Stimulated activated effector memory CD8-positive, alpha-beta T cell treated with anti-CD3 and anti-CD28 coated beads, Interleukin-12 subunit alpha, Interleukin-12 subunit beta, amount 100 ng/mL, for 72 hours (primary cell): ENCODE measurements around the gene RABEPK.
"Not testable (repeated sequence)": the region's sequence is repeated elsewhere in the genome, so short reads cannot be mapped to it uniquely, and the experiment has no call there.

ENCODE experiments used
- ATAC-seq: fragments of 150-1000 bp; cut with Tn5 transposase; 2 replicates; pipeline ENCODE4 v1.10.0; 2021
- DNase-seq, 2 donors: peaks; one replicate each; pipeline ENCODE4 v3.0.0; 2021 to 2022; ENCODE audit warnings: low spot score in 2 of 2
- H3K27ac Mint-ChIP-seq: one replicate; pipeline ENCODE4 v1.8.0; 2022; ENCODE audit warnings: mild to moderate bottlenecking, mixed read lengths
- H3K36me3 Mint-ChIP-seq: one replicate; pipeline ENCODE4 v1.8.0; 2022; ENCODE audit warnings: mild to moderate bottlenecking, mixed read lengths
- H3K4me1 Mint-ChIP-seq: one replicate; pipeline ENCODE4 v1.8.0; 2022; ENCODE audit warnings: mixed read lengths
- H3K4me3 Mint-ChIP-seq: one replicate; pipeline ENCODE4 v1.8.0; 2022; ENCODE audit warnings: mild to moderate bottlenecking, mixed read lengths
- H3K9me3 Mint-ChIP-seq: one replicate; pipeline ENCODE4 v1.8.0; 2022; ENCODE audit warnings: mixed read lengths

Gene RABEPK

DNA sequence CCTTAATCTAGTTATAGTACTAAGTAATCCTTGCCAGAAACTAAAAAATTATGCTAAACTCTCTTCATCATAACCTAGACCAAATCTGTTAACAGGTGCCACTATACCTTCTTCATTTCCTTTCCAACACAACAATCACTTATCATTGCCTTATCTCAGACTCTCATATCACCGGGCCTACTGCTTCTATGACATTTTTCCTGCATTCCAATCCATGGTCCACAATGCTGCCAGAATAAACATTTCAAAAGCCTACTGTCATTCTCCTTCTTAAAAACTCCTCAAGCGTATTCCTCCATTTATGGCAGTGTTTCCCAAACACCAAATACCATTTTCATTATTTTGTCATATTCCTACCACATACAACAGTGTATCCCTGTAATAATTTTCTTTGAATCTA lies 17.3 kb upstream of the RABEPK start:
- no peak overlapping the region for H3K4me3 Mint-ChIP-seq
- no peak for ATAC-seq
- no peak for DNase-seq
- peak overlapping the region; percentile 20 for H3K27ac Mint-ChIP-seq
- no peaks in the 10 kb centered on the region for H3K9me3 Mint-ChIP-seq
- peaks cover 38% of the 10 kb centered on the region for H3K36me3 Mint-ChIP-seq
- H3K4me1 Mint-ChIP-seq: peaks cover 61% of the 10 kb centered on the region

DNA sequence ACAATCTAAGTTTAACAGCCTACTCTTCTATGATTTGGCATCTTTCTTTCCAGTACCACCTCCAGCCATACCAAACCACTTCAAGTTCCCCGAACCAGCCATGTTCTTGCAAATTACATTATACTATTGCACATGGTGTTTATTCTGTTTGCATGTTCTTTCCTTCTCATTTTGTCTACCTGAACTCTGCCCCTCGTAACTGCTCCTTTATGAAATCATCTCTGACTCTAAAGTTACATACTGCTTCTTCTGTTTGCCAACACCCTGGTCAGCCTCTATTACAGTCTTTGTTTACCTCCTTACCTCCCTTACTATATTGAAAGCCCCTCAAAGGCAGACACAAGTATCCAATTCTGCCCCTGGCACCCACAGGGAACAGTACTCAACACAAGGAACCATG lies 16.8 kb upstream of the RABEPK start:
- Mint-ChIP-seq H3K4me1 (peaks cover 59% of the 10 kb centered on the region), H3K9me3 (no peaks in the 10 kb centered on the region), H3K36me3 (peaks cover 40% of the 10 kb centered on the region), H3K4me3 (no peak overlapping the region), H3K27ac (peak overlapping the region; percentile 20)
- DNase-seq (no peak), ATAC-seq (no peak)

DNA sequence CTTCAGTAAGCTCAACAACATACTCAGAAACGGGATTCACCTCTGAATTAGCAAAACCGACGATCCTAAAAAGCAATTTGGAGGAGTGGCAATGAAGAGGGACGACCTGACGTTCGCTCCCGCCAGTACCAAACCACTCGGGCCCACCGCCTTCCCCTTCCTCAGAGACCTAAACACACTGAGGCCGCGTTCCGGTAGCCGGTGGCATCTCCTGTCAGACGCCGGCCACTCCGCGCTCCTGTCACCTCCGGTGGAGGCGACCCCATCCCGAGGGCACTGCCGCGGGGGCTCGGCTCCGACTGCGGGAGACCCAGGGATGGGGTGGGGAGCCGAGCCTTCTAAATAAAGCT lies 11.4 kb upstream of the RABEPK start:
- Mint-ChIP-seq H3K4me3 (peak overlapping the region; percentile 91), H3K9me3 (no peaks in the 10 kb centered on the region), H3K36me3 (peaks cover 37% of the 10 kb centered on the region), H3K4me1 (peaks cover 28% of the 10 kb centered on the region), H3K27ac (peak overlapping the region; percentile 93)
- ATAC-seq (peak; percentile 38), DNase-seq (peak; percentile 34 to 69)

DNA sequence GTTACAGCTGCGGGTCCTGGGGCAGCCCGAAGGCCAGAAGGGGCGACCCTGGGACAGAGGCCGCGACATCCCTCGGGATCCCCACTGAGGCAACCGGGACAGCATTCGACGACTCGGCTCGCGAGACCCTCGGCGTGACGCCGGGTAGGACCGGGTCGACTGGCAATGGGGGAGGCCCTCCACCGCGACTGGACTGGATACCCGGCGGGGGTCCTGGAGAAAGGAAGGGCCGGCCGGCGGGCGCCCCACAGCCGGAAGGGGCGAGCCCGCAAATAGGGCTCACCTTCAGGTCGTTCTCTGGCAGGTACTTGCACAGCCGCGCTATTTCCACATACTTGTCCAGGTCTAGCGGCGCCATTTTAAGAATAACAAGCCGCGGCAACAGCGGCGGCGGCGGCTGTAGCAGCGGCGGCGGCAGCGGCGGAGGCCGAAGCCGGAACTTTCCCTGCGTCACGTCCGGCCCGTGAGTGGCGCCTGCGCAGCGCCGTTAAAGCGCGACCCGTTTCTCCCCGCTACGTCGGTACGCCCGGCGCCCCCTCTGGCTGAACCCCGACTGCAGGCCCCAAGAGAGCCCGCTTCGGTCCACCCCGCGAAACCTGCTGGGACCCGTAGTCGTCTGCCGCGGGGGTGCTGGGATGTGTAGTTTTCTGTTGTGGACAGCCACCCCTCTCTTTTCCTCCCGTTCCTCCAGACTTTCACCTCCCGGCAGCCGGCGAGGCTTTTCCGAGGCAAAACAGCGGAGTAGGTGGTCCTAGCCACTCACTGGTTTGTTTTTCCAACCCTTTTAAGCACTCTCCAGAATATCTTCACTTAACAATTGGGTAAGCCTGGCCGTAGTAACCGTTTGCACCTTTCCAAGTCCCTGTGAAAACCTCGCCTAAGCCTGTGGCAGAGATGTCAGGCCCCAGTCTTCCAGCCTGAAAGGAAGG lies 10.7 kb upstream of the RABEPK start, which contains the start of gene PPP6C:
TSS of gene PPP6C (minus strand) at position 443 of the 929 bp plus-strand sequence. CDS start at position 358, 85 bp downstream.
- ATAC-seq (peak; percentile 98), DNase-seq (peak; percentile 90 to 98)
- no peaks in the 10 kb centered on the region for H3K9me3 Mint-ChIP-seq
- peak within 1 kb of the TSS; percentile 93 for H3K27ac Mint-ChIP-seq
- H3K4me3 Mint-ChIP-seq: peak within 1 kb of the TSS; percentile 91
- H3K4me1 Mint-ChIP-seq: peaks cover 25% of the 10 kb centered on the region
- H3K36me3 Mint-ChIP-seq: peaks cover 31% of the 10 kb centered on the region

DNA sequence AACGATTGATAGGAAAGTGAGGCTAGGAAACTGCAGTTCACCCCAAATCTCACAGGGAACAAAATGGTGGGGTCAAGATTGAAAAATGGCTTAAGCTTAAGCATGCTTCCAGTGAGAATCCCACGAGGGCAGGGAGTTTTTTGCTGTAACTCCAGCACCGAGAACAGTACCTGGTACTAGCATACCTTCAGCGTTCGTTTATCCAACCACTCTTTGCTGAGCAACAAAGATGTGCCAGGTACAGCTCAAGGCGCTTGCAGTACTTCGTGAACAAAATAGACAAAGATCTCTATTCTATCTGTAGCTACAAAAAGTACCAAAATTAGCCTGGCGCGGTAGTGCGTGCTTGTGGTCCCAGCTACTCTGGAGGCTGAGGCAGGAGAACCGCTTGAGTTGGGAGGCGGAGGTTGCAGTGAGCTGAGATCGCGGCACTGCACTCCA lies 10.0 kb upstream of the RABEPK start:
- Mint-ChIP-seq H3K4me3 (peak overlapping the region; percentile 91), H3K27ac (peak overlapping the region; percentile 93), H3K36me3 (peaks cover 24% of the 10 kb centered on the region), H3K4me1 (peaks cover 33% of the 10 kb centered on the region), H3K9me3 (no peaks in the 10 kb centered on the region)
- no peak for DNase-seq
- ATAC-seq: no peak

DNA sequence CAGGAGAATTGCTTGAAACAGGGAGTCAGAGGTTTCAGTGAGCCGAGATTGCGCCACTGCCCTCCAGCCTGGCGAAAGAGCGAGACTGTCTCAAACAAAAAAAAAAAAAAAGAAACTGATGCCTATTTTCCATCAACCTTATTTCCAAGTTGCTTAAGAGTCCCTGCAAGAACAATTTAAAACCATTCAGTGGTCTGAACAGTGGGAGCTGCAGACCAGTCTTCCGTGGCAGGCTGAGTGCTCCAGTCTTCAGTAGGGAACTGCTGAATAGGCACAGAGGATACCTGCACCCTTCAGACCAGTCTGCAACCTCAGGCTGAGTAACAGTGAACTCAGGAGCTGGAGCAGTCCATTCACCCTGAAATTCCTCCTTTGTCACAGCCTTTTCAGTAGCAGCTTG lies 5.9 kb upstream of the RABEPK start:
- not testable (repeated sequence) for DNase-seq, H3K36me3 Mint-ChIP-seq, ATAC-seq, H3K9me3 Mint-ChIP-seq
- H3K27ac Mint-ChIP-seq: peak overlapping the region; percentile 52
- peaks cover 23% of the 10 kb centered on the region for H3K4me1 Mint-ChIP-seq
- H3K4me3 Mint-ChIP-seq: peak overlapping the region; percentile 39

DNA sequence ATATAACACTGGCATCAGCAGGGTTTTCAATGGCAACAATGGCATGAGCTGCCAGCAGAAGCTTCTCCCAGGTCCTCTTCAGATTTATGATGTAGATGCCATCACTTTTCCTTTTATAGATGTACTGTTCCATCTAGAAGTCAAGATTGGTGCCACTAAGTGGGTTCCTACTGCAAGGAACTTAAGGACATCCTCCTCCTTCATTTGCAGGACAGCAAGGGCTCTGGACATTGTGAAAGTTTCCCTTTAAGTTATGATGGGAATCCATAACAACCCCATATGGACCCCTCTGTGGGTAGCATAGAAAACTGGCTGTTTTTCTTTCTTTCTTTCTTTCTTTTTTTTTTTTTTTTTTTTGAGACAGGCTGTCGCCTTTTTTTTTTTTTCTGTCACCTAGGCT lies 4.8 kb upstream of the RABEPK start:
- peaks cover 23% of the 10 kb centered on the region for H3K4me1 Mint-ChIP-seq
- not testable (repeated sequence) for H3K27ac Mint-ChIP-seq, ATAC-seq, DNase-seq, H3K9me3 Mint-ChIP-seq, H3K36me3 Mint-ChIP-seq, H3K4me3 Mint-ChIP-seq

DNA sequence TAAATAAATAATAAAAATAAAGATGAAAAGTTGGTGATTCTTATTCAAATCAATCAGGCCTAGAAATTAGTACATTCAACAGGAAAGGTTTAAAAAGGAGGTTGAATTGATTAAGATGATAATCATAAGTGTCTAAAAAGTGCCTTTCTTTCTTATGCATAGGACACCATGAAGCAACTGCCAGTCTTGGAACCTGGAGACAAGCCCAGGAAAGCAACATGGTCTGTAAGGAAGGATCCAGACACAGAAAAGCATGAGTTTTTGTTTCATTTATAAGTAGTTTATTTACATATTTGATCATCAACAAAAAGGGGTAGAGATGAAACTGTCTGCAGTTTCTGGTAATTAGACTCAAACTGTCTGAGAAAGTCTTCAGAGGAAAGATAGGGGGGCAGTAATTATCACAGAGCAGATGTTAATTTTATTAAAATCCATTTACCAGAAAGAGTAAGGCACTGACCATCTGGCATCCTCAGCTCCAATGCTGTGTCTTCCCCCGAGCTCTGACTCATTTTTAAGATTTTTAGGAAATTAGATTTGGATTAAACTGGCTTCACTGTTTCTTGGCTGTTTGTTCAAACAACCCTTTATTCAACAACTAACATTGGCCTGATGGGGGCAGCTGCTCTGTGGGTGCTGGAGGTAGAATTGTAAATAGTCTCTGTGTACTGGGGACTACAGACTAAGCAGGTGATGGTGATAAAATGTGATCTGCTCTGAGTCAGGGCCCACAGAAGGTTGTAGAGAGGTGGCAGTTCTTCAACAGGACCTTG lies 2.7 kb downstream of the RABEPK start:
- DNase-seq (no peak), ATAC-seq (no peak)
- no peak overlapping the region for H3K4me3 Mint-ChIP-seq
- H3K36me3 Mint-ChIP-seq: peaks cover 68% of the 10 kb centered on the region
- no peaks in the 10 kb centered on the region for H3K9me3 Mint-ChIP-seq
- peaks cover 13% of the 10 kb centered on the region for H3K4me1 Mint-ChIP-seq
- H3K27ac Mint-ChIP-seq: no peak overlapping the region

DNA sequence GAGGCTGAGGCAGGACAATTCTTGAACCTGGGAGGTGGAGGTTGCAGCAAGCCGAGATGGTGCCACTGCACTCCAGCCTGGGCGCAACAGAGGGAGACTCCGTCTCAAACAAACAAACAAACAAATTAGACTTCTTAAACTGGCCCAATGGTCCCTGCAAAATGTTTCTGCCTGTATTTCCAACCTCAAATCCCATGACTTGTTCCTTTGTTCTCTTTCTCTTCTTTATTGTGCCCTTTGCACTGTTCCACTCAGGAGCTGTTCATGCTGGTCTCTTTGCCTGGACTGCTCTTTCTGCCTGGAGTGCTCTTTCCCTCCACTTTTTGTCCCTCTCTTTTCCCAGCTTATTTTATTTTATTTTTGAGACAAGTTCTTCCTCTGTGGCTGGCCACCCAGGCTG lies 4.1 kb downstream of the RABEPK start:
- no peak overlapping the region for H3K27ac Mint-ChIP-seq

DNA sequence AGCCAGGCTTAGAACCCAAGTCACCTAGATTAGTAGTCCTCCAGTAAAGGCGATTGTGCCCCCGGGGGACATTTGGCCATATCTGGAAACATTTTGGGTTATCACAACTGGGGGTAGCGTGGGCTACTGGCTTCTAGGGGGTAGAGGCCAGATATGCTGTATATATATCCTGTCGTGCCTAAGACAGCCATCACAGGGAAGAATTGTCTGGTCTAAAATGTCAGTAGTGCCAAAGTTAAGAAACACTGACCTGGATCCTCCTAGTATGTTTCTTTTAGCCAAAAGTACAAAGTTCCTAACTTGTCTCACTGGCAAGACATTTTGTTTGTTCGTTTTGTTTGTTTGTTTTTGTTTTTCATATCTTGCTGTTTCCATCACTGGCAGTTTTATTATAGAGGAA lies 13.8 kb downstream of the RABEPK start:
- ATAC-seq (no peak), DNase-seq (no peak)
- no peak overlapping the region for H3K4me3 Mint-ChIP-seq
- peaks cover 86% of the 10 kb centered on the region for H3K36me3 Mint-ChIP-seq
- H3K4me1 Mint-ChIP-seq: no peaks in the 10 kb centered on the region
- no peaks in the 10 kb centered on the region for H3K9me3 Mint-ChIP-seq
- no peak overlapping the region for H3K27ac Mint-ChIP-seq

More for the DNA sequence above, 4.1 kb downstream of the RABEPK start:
- Mint-ChIP-seq H3K36me3 (peaks cover 83% of the 10 kb centered on the region), H3K9me3 (no peaks in the 10 kb centered on the region), H3K4me1 (peaks cover 13% of the 10 kb centered on the region), H3K4me3 (no peak overlapping the region)
- ATAC-seq: no peak
- DNase-seq: no peak

DNA sequence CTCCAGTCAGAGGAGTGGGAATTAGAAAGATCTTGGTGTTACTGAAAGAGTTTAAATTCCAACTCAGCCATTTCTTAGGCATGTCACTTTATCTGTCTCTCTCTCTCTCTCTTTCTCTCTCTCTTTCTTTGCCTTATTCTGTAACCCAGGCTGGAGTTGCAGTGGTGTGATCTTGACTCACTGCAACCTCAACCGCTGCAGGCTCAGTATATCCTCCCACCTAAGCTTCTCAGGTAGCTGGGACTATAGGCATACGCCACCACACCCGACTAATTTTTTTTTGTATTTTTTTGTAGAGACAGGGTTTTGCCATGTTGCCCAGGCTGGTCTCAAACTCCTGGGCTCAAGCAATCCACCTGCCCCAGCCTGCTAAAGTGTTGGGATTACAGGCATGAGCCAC lies 18.3 kb downstream of the RABEPK start:
- Mint-ChIP-seq H3K9me3 (no peaks in the 10 kb centered on the region), H3K4me3 (no peak overlapping the region), H3K27ac (no peak overlapping the region), H3K4me1 (no peaks in the 10 kb centered on the region), H3K36me3 (peaks cover 84% of the 10 kb centered on the region)
- no peak for DNase-seq
- ATAC-seq: no peak

DNA sequence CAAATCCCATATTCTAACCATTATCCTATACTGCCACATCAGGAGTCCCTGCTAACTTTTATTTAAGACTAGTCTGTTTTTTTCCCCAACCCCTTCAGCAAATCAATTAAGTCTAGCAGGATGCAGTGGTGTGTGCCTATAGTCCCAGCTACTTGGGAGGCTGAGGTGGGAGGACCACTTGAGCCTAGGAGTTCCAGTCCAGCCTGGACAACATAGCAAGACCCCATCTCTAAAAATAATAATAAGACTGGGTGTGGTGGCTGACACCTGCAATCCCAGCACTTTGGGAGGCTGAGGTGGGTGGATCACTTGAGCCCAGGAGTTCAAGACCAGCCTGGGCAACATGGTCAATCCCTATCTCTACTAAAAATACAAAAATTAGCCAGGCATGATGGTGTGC lies 24.5 kb downstream of the RABEPK start:
- not testable (repeated sequence) for H3K4me1 Mint-ChIP-seq, DNase-seq, H3K9me3 Mint-ChIP-seq, ATAC-seq, H3K27ac Mint-ChIP-seq, H3K4me3 Mint-ChIP-seq
- H3K36me3 Mint-ChIP-seq: peaks cover 81% of the 10 kb centered on the region

DNA sequence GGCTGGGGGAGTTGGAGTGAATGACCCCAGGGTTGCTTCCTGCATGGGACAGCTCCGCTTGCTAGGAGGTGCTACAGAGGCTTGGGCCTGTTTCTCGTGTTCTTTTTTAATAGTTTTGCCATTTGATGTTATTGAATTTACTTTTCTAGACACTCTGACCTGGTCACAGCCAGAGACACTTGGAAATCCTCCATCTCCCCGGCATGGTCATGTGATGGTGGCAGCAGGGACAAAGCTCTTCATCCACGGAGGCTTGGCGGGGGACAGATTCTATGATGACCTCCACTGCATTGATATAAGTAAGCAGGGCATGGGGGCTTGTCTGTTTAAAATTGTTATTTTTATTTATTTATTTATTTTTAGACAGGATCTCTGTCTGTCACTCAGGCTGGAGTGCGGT lies 27.4 kb downstream of the RABEPK start:
- no peak for ATAC-seq
- no peak overlapping the region for H3K4me3 Mint-ChIP-seq

DNA sequence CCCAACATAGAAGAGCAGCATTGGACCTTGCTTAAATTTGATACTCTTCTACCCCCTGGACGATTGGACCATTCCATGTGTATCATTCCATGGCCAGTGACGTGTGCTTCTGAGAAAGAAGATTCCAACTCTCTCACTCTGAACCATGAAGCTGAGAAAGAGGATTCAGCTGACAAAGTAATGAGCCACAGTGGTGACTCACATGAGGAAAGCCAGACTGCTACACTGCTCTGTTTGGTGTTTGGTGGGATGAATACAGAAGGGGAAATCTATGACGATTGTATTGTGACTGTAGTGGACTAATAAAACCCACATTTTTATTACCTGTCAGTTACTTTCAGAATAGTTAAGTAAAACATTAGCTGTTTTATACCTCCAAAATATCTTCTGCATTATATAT lies 33.3 kb downstream of the RABEPK start:
- Mint-ChIP-seq H3K4me1 (peaks cover 39% of the 10 kb centered on the region), H3K36me3 (peaks cover 98% of the 10 kb centered on the region), H3K9me3 (no peaks in the 10 kb centered on the region), H3K4me3 (no peak overlapping the region), H3K27ac (peak overlapping the region; percentile 62)
- ATAC-seq (peak; percentile 56), DNase-seq (no peak)

More for the DNA sequence above, 27.4 kb downstream of the RABEPK start:
- H3K4me1 Mint-ChIP-seq: no peaks in the 10 kb centered on the region
- peaks cover 80% of the 10 kb centered on the region for H3K36me3 Mint-ChIP-seq
- no peak for DNase-seq
- H3K9me3 Mint-ChIP-seq: no peaks in the 10 kb centered on the region
- H3K27ac Mint-ChIP-seq: no peak overlapping the region

DNA sequence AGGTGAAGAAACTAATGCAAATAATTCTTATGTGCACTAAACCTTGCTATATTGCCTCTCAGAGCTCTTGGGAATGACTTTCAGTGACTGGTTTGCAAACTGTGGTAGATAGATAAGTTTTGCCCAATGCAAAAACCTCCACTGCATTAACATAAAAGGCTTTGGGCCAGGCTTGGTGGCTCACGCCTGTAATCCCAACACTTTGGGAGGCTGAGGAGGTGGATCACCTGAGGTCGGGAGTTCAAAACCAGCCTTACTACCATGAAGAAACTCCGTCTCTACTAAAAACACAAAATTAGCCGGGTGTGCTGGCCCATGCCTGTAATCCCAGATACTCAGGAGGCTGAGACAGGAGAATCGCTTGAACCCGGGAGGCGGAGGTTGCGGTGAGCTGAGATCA lies 33.8 kb downstream of the RABEPK start:
- peak overlapping the region; percentile 62 for H3K27ac Mint-ChIP-seq
- peaks cover 98% of the 10 kb centered on the region for H3K36me3 Mint-ChIP-seq
- ATAC-seq, H3K9me3 Mint-ChIP-seq, DNase-seq, H3K4me3 Mint-ChIP-seq: not testable (repeated sequence)
- peaks cover 44% of the 10 kb centered on the region for H3K4me1 Mint-ChIP-seq
